Lower leg skin (tissue), 4 donors: ENCODE data around the gene SMU1. TPM values are rescaled to one million over a fixed set of nuclear protein-coding genes. Genes with fewer than 3 reads are reported as not detected.
A peak's percentile ranks its signal among the peaks of the same experiment; 100 is the strongest.

Experiments
- DNase-seq, 2 donors: peaks; one replicate each; pipeline ENCODE4 v3.0.0-alpha.2; 2019; ENCODE audit warnings: low spot score in 2 of 2
- H3K4me3 ChIP-seq: fragments of 200-600 bp; sonication (generic); 2 replicates; pipeline ENCODE4 v1.5.1; 2017; ENCODE audit warnings: mild to moderate bottlenecking, low read depth; ENCODE audit not compliant: poor library complexity, severe bottlenecking
- CTCF ChIP-seq, 3 donors: fragments of 450-650 bp; IDR thresholded peaks; one replicate each; pipeline ENCODE4 v1.5.1; 2016; ENCODE audit warnings: antibody characterized with exemption in 3 of 3, mild to moderate bottlenecking in 3 of 3, moderate library complexity in 2 of 3
- POLR2A ChIP-seq, 2 donors: fragments of 450-650 bp; IDR thresholded peaks; one replicate each; pipeline ENCODE4 v1.6.1; 2016 to 2017; ENCODE audit warnings: antibody characterized with exemption in 2 of 2, mild to moderate bottlenecking in 1 of 2, moderate library complexity in 1 of 2
- WGBS, 2 donors: methylation state at CpG; one replicate each; pipeline ENCODE4 v1.1.5; 2018; 5-methylcytosine and 5-hydroxymethylcytosine counted together
- intact Hi-C: fragments of 100-400 bp; cut with DNase I; formaldehyde crosslinking; loops from one replicate; pipeline ENCODE4 v1.15.0; 2023; ENCODE audit warnings: low total_unique reads
- total RNA-seq, 4 donors: library from RNA; depleted of rRNA; stranded (reverse); fragments of >200 nt; gene quantifications; one replicate each; pipeline ENCODE4 v1.1.0, GENCODE V29; 2016

SMU1 gene
- total RNA-seq, 4 donors from 2014 or later: 14.7 to 17.5 (median 15.7) TPM

- 22 to 26% methylated on average over 4 of the region's 4 CpGs for WGBS, 2 donors
- no peak for TF ChIP-seq CTCF (IDR thresholded peaks at IDR 0.05)
- TF ChIP-seq POLR2A (IDR thresholded peaks at IDR 0.05): no peak
- intact Hi-C loops: no loop called here
- DNase-seq: no peak
- no peak overlapping the region for H3K4me3 ChIP-seq
Observed at GRCh38 chr9:33029231-33029786, 47.2 kb downstream of the SMU1 start.

GRCh38 chr9:33025572-33026342, 50.7 kb downstream of the SMU1 start:
- TF ChIP-seq POLR2A (IDR thresholded peaks at IDR 0.05) (no peak), CTCF (IDR thresholded peaks at IDR 0.05) (no peak)
- 1 to 3% methylated on average over 29 to 35 of the region's 36 CpGs for WGBS, 2 donors
- DNase-seq: peak; percentile 51 to 91
- intact Hi-C loops: no loop called here
- H3K4me3 ChIP-seq: peak overlapping the region; percentile 96

GRCh38 chr9:33024966-33025571, 51.4 kb downstream of the SMU1 start, which contains the start of gene DNAJA1:
DNAJA1 (plus strand) TSS chr9:33025273; CDS start chr9:33026485, 1,212 bp downstream.
- peak within 1 kb of the TSS; percentile 96 for H3K4me3 ChIP-seq
- TF ChIP-seq CTCF (IDR thresholded peaks at IDR 0.05) (no peak), POLR2A (IDR thresholded peaks at IDR 0.05) (peak in 1 of 2 donors; percentile 90)
- DNase-seq: peak; percentile 92 to 99
- 0 to 1% methylated on average over 19 to 33 of the region's 61 CpGs for WGBS, 2 donors
- intact Hi-C loops: no loop called here

GRCh38 chr9:33024126-33024965, 52.1 kb downstream of the SMU1 start:
- 15% methylated on average over 28 to 33 of the region's 33 CpGs for WGBS, 2 donors
- TF ChIP-seq CTCF (IDR thresholded peaks at IDR 0.05) (no peak), POLR2A (IDR thresholded peaks at IDR 0.05) (no peak)
- peak overlapping the region; percentile 61 for H3K4me3 ChIP-seq
- peak in 1 of 2 donors; percentile 35 for DNase-seq
- intact Hi-C loops: no loop called here

GRCh38 chr9:33023661-33024060, 52.8 kb downstream of the SMU1 start:
- intact Hi-C loops: no loop called here
- WGBS, 2 donors: 65 to 71% methylated on average over 4 of the region's 4 CpGs
- TF ChIP-seq POLR2A (IDR thresholded peaks at IDR 0.05) (no peak), CTCF (IDR thresholded peaks at IDR 0.05) (no peak)
- no peak for DNase-seq
- no peak overlapping the region for H3K4me3 ChIP-seq
